GM21786 (cell line): ENCODE results near the gene INPP5D.
"Not testable (repeated sequence)": the region's sequence is repeated elsewhere in the genome, so short reads cannot be mapped to it uniquely, and the experiment has no call there.

ENCODE experiments used
- ATAC-seq: cut with Tn5 transposase; IDR thresholded peaks from one replicate; pipeline ENCODE4 v1.9.1; 2021; ENCODE audit not compliant: unreplicated experiment

Gene INPP5D

GRCh38 chr2:233059797-233060500 lies at the start of gene INPP5D:
Gene INPP5D (plus strand): TSS chr2:233060342. CDS start chr2:233060479, 137 bp downstream.
- peak; percentile 38 for ATAC-seq

GRCh38 chr2:233010569-233011267 lies 49.4 kb upstream of the INPP5D start:
- no peak for ATAC-seq

GRCh38 chr2:233011268-233011650 lies 48.9 kb upstream of the INPP5D start:
- ATAC-seq = no peak

- ATAC-seq = no peak
These were observed 48.4 kb upstream of the INPP5D start for GRCh38 chr2:233011702-233012131.

GRCh38 chr2:233012301-233012971 lies 47.7 kb upstream of the INPP5D start:
- ATAC-seq = no peak

GRCh38 chr2:233013027-233013461 lies 47.1 kb upstream of the INPP5D start, which contains the start of gene NGEF:
Gene NGEF (minus strand): TSS chr2:233013256. CDS start chr2:232974890, 38,366 bp downstream.
- no peak for ATAC-seq

- ATAC-seq = no peak
These were observed 46.5 kb upstream of the INPP5D start for GRCh38 chr2:233013650-233014049.

- no peak for ATAC-seq
These were observed 45.0 kb upstream of the INPP5D start for GRCh38 chr2:233015019-233015645.

GRCh38 chr2:233017947-233018346 lies 42.2 kb upstream of the INPP5D start:
- ATAC-seq = no peak

- not testable (repeated sequence) for ATAC-seq
These were observed 40.5 kb upstream of the INPP5D start for GRCh38 chr2:233019610-233020009.

- no peak for ATAC-seq
These were observed 39.7 kb upstream of the INPP5D start for GRCh38 chr2:233020454-233020853.

GRCh38 chr2:233021771-233022170 lies 38.4 kb upstream of the INPP5D start:
- ATAC-seq = no peak

GRCh38 chr2:233022561-233022960 lies 37.6 kb upstream of the INPP5D start:
- no peak for ATAC-seq

- no peak for ATAC-seq
These were observed 37.0 kb upstream of the INPP5D start for GRCh38 chr2:233023007-233023760.

GRCh38 chr2:233023761-233024410 lies 36.3 kb upstream of the INPP5D start:
- ATAC-seq = no peak

- ATAC-seq = no peak
These were observed 34.4 kb upstream of the INPP5D start for GRCh38 chr2:233025706-233026105.

GRCh38 chr2:233026198-233026813 lies 33.8 kb upstream of the INPP5D start:
- ATAC-seq = no peak

GRCh38 chr2:233029321-233029720 lies 30.8 kb upstream of the INPP5D start:
- no peak for ATAC-seq
